NB4 (cell line): ENCODE data around the gene FMR1.

Experiments
- DNase-seq: peaks from one replicate; pipeline ENCODE4 v3.0.0; 2010; ENCODE audit warnings: low read depth
- H3K4me3 ChIP-seq: one replicate; pipeline ENCODE4 v1.5.1; 2011; ENCODE audit warnings: mild to moderate bottlenecking, low read depth, low read length, moderate library complexity
- CTCF ChIP-seq: IDR thresholded peaks from one replicate; pipeline ENCODE4 v1.5.1; 2012; ENCODE audit warnings: low read depth, low read length
- MAX ChIP-seq: IDR thresholded peaks from 2 replicates; pipeline ENCODE4 v1.6.1; 2011; ENCODE audit warnings: low read depth, low read length
- MYC ChIP-seq: IDR thresholded peaks from 2 replicates; pipeline ENCODE4 v1.6.1; 2011; ENCODE audit warnings: low read depth, low read length
- POLR2A ChIP-seq: IDR thresholded peaks from 2 replicates; pipeline ENCODE4 v1.6.1; 2011; ENCODE audit warnings: mild to moderate bottlenecking; ENCODE audit not compliant: insufficient read length; ENCODE audit errors: extremely low read depth

The FMR1 gene

GRCh38 chrX:147890756-147891155 lies 21.0 kb upstream of the FMR1 start:
- TF ChIP-seq MYC, result no peak
- TF ChIP-seq POLR2A, result no peak
- no peak for TF ChIP-seq MAX
- no peak for TF ChIP-seq CTCF
- no peak overlapping the region for H3K4me3 ChIP-seq
- no peak for DNase-seq

- DNase-seq, result no peak
- TF ChIP-seq CTCF (no peak), POLR2A (no peak), MYC (no peak), MAX (no peak)
- no peak overlapping the region for H3K4me3 ChIP-seq
These were observed 19.8 kb upstream of the FMR1 start for GRCh38 chrX:147891896-147892295.

GRCh38 chrX:147893741-147894140 lies 18.0 kb upstream of the FMR1 start:
- no peak for DNase-seq
- no peak overlapping the region for H3K4me3 ChIP-seq
- TF ChIP-seq MAX, result no peak
- TF ChIP-seq POLR2A, result no peak
- TF ChIP-seq MYC, result no peak
- no peak for TF ChIP-seq CTCF

- TF ChIP-seq MYC (no peak), CTCF (no peak), MAX (no peak), POLR2A (no peak)
- H3K4me3 ChIP-seq, result no peak overlapping the region
- no peak for DNase-seq
These were observed 17.3 kb upstream of the FMR1 start for GRCh38 chrX:147894366-147894963.

GRCh38 chrX:147897117-147897516 lies 14.6 kb upstream of the FMR1 start:
- TF ChIP-seq MYC, result no peak
- no peak for TF ChIP-seq POLR2A
- TF ChIP-seq CTCF, result no peak
- no peak for TF ChIP-seq MAX
- no peak overlapping the region for H3K4me3 ChIP-seq
- DNase-seq, result no peak

GRCh38 chrX:147898951-147899350 lies 12.8 kb upstream of the FMR1 start:
- no peak overlapping the region for H3K4me3 ChIP-seq
- TF ChIP-seq MAX, result no peak
- TF ChIP-seq MYC, result no peak
- no peak for TF ChIP-seq POLR2A
- no peak for TF ChIP-seq CTCF

More at GRCh38 chrX:147898951-147899350, 12.8 kb upstream of the FMR1 start:
- DNase-seq, result no peak
